Measurements from ENCODE around the gene CCDC188. TPM values are rescaled to one million over a fixed set of nuclear protein-coding genes. Genes with fewer than 3 reads are reported as not detected.

Gene CCDC188
- total and polyA plus RNA-seq, 10 of the 15 experiments (the other 5 are each of a cell fraction or from before 2014, with no cell fraction given) = not detected

DNA sequence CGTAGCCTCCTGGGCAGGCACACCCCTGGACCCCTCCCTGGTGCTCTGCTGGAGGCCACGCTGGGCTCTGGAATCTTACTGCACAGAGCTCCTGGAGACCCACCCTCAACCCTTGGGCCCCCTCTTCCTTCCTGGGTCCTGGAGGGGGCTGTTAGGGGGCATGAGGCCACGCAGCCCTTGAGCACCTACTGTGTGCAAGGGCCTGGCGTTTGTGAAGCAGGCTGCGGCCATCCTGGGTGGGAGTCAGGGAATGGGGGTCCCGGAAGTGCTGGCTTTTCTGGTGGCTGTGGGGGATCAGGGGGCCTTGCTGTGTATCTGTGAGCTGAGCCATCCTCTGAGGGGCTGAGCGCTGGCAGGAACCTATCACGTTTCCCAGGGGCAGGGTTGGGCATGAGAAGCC lies 40.9 kb upstream of the CCDC188 start:
- POLR2A ChIA-PET = no interaction called here
- in situ Hi-C loops (cut with MboI) = no loop called here
- Histone ChIP-seq H3K27me3 (replicated peaks in 1 of 2; ENCODE audit: control insufficient read depth in 2 of 2, insufficient read depth in 2 of 2, low read length in 1 of 2) (no peaks in the 10 kb centered on the region; a peak in 2 of 4 replicates), H2AFZ (ENCODE audit: control insufficient read depth, low read depth, low read length) (no peak overlapping the region), H3K79me2 (ENCODE audit: control insufficient read depth, insufficient read depth, low read length) (no peaks in the 10 kb centered on the region), H3K36me3 (ENCODE audit: control insufficient read depth in 2 of 2, insufficient read depth in 2 of 2, low read length in 1 of 2) (no peaks in the 10 kb centered on the region), H4K20me1 (ENCODE audit: control insufficient read depth, insufficient read depth) (no peaks in the 10 kb centered on the region), H3K9me3 (replicated peaks; ENCODE audit: control insufficient read depth, insufficient read depth, low read length) (no peaks in the 10 kb centered on the region), H3K27ac (ENCODE audit: control insufficient read depth, insufficient read depth) (no peak overlapping the region), H3K4me1 (ENCODE audit: control insufficient read depth, insufficient read depth, low read length) (no peaks in the 10 kb centered on the region), H3K9ac (ENCODE audit: control insufficient read depth, insufficient read depth, low read length) (no peak overlapping the region), H3K4me3 (no peak overlapping the region), H3K4me2 (ENCODE audit: control insufficient read depth, insufficient read depth) (no peak overlapping the region)
- CTCF ChIA-PET = interaction anchor here (1.0 kb wide), 1 partner anchor 35 kb away, joined by 3 read pairs; no protein-coding TSS in a partner anchor
- 35% methylated on average over 8 of the region's 8 CpGs for WGBS (ENCODE audit: insufficient coverage, insufficient replicate concordance, low lambda C conversion rate, missing lambda C conversion rate)
- RAD21 ChIA-PET (ENCODE audit: unreplicated experiment) = interaction anchor here (1.1 kb wide), 1 partner anchor 17 kb away, joined by 3 read pairs; no protein-coding TSS in a partner anchor
- TF ChIP-seq GATAD2B (conservative IDR thresholded peaks at IDR 0.05; ENCODE audit: low read depth) = no peak
- no peak for TF ChIP-seq NRF1 (conservative IDR thresholded peaks at IDR 0.05; ENCODE audit: low read depth, low read length)
- TF ChIP-seq NFYB (IDR thresholded peaks at IDR 0.05; ENCODE audit: insufficient read depth, low read depth, low read length) = no peak
- TF ChIP-seq, protein P1, sequence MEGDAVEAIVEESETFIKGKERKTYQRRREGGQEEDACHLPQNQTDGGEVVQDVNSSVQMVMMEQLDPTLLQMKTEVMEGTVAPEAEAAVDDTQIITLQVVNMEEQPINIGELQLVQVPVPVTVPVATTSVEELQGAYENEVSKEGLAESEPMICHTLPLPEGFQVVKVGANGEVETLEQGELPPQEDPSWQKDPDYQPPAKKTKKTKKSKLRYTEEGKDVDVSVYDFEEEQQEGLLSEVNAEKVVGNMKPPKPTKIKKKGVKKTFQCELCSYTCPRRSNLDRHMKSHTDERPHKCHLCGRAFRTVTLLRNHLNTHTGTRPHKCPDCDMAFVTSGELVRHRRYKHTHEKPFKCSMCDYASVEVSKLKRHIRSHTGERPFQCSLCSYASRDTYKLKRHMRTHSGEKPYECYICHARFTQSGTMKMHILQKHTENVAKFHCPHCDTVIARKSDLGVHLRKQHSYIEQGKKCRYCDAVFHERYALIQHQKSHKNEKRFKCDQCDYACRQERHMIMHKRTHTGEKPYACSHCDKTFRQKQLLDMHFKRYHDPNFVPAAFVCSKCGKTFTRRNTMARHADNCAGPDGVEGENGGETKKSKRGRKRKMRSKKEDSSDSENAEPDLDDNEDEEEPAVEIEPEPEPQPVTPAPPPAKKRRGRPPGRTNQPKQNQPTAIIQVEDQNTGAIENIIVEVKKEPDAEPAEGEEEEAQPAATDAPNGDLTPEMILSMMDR (IDR thresholded peaks at IDR 0.05 in 2 of 3, conservative IDR thresholded peaks at IDR 0.05 in 1 of 3; ENCODE audit: control insufficient read depth in 2 of 3, extremely low read depth in 1 of 3, insufficient read depth in 1 of 3, low read depth in 3 of 3, low read length in 3 of 3) = no peak
- TF ChIP-seq POLR2AphosphoS5 (IDR thresholded peaks at IDR 0.05; ENCODE audit: low read length) = no peak
- no peak for TF ChIP-seq RELA (IDR thresholded peaks at IDR 0.05; ENCODE audit: borderline replicate concordance, partially characterized antibody)
- TF ChIP-seq FOS (IDR thresholded peaks at IDR 0.05; ENCODE audit: borderline replicate concordance, extremely low read depth, insufficient read length) = no peak
- TF ChIP-seq, protein P2, sequence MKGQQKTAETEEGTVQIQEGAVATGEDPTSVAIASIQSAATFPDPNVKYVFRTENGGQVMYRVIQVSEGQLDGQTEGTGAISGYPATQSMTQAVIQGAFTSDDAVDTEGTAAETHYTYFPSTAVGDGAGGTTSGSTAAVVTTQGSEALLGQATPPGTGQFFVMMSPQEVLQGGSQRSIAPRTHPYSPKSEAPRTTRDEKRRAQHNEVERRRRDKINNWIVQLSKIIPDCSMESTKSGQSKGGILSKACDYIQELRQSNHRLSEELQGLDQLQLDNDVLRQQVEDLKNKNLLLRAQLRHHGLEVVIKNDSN (IDR thresholded peaks at IDR 0.05; ENCODE audit: borderline replicate concordance, extremely low read length, insufficient read depth, low read depth, low read length) = no peak
- BruUV-seq (replicated peaks) = no TSS peak
- intact Hi-C loops (cut with micrococcal nuclease; ENCODE audit: unreplicated experiment) = no loop called here
- ATAC-seq (no peak), FAIRE-seq (no peak), DNase-seq (ENCODE audit: low read depth, low spot score) (no peak)
- SMC1A ChIA-PET (ENCODE audit: uncharacterized antibody, unreplicated experiment) = interaction anchor here (1.5 kb wide), 1 partner anchor 47 kb away, joined by 3 read pairs; no protein-coding TSS in a partner anchor

Data from GM12878 (cell line).